Mesodermal cell (in vitro differentiated cells): ENCODE results near the gene CASZ1. TPM values are rescaled to one million over a fixed set of nuclear protein-coding genes. Genes with fewer than 3 reads are reported as not detected.
A peak's percentile ranks its signal among the peaks of the same experiment; 100 is the strongest.

Experiments used
- H3K27ac ChIP-seq: 2 replicates; pipeline ENCODE4 v1.7.0; 2013; ENCODE audit warnings: mild to moderate bottlenecking, low read depth, low read length, moderate library complexity; ENCODE audit not compliant: severe bottlenecking
- H3K36me3 ChIP-seq: 2 replicates; pipeline ENCODE4 v1.7.1; 2013; ENCODE audit warnings: mild to moderate bottlenecking, low read length, moderate library complexity; ENCODE audit not compliant: control insufficient read depth, insufficient read depth
- H3K4me1 ChIP-seq: one replicate; pipeline ENCODE4 v1.7.1; 2013; ENCODE audit warnings: mild to moderate bottlenecking, low read length; ENCODE audit not compliant: insufficient read depth, control insufficient read depth, poor library complexity, severe bottlenecking
- H3K4me3 ChIP-seq: 2 replicates; pipeline ENCODE4 v1.7.0; 2013; ENCODE audit warnings: low read length, control low read depth, mild to moderate bottlenecking; ENCODE audit not compliant: insufficient read depth, poor library complexity, severe bottlenecking; ENCODE audit errors: extremely low read depth
- H3K9me3 ChIP-seq: 2 replicates; pipeline ENCODE4 v1.7.1; 2013; ENCODE audit warnings: mild to moderate bottlenecking, low read length, moderate library complexity; ENCODE audit not compliant: control insufficient read depth
- WGBS, 2 experiments: methylation state at CpG; one replicate each; pipeline ENCODE4 v1.1.5; 2013; ENCODE audit warnings: missing lambda C conversion rate in 2 of 2; ENCODE audit not compliant: insufficient coverage in 2 of 2; 5-methylcytosine and 5-hydroxymethylcytosine counted together
- polyA plus RNA-seq, 2 experiments: library from polyadenylated mRNA; stranded (reverse); fragments of 50-300 nt; gene quantifications; one replicate each; pipeline ENCODE4 v1.2.3, GENCODE V29; 2013

Gene CASZ1
- 7.6 TPM for polyA plus RNA-seq (2013, experiment 1 of 2)
- polyA plus RNA-seq (2013, experiment 2 of 2), result 6.6 TPM

GRCh38 chr1:10796029-10796944 lies at the start of gene CASZ1:
TSS of gene CASZ1 (minus strand) at chr1:10796646. CDS start at chr1:10693889, 102,757 bp downstream.
- Histone ChIP-seq H3K4me3 (peak within 1 kb of the TSS; percentile 62), H3K27ac (no peak within 1 kb of the TSS), H3K9me3 (no peaks in the 10 kb centered on the region), H3K4me1 (peaks cover 15% of the 10 kb centered on the region), H3K36me3 (no peaks in the 10 kb centered on the region)
- 0% methylated on average over 18 to 30 of the region's 88 CpGs for WGBS, 2 experiments

GRCh38 chr1:10843697-10844096 lies 47.3 kb upstream of the CASZ1 start:
- H3K9me3 ChIP-seq, result peaks cover 6% of the 10 kb centered on the region
- H3K4me3 ChIP-seq, result no peak overlapping the region
- WGBS, 2 experiments, result 80 to 100% methylated on average over 1 of the region's 2 CpGs
- no peaks in the 10 kb centered on the region for H3K4me1 ChIP-seq
- no peaks in the 10 kb centered on the region for H3K36me3 ChIP-seq
- H3K27ac ChIP-seq, result no peak overlapping the region

GRCh38 chr1:10841118-10841517 lies 44.7 kb upstream of the CASZ1 start:
- Histone ChIP-seq H3K4me3 (no peak overlapping the region), H3K27ac (no peak overlapping the region), H3K4me1 (no peaks in the 10 kb centered on the region), H3K9me3 (peaks cover 6% of the 10 kb centered on the region), H3K36me3 (no peaks in the 10 kb centered on the region)
- 90 to 93% methylated on average over 12 of the region's 13 CpGs for WGBS, 2 experiments

GRCh38 chr1:10839188-10839770 lies 42.8 kb upstream of the CASZ1 start:
- 69 to 81% methylated on average over 8 of the region's 9 CpGs for WGBS, 2 experiments

DNA sequence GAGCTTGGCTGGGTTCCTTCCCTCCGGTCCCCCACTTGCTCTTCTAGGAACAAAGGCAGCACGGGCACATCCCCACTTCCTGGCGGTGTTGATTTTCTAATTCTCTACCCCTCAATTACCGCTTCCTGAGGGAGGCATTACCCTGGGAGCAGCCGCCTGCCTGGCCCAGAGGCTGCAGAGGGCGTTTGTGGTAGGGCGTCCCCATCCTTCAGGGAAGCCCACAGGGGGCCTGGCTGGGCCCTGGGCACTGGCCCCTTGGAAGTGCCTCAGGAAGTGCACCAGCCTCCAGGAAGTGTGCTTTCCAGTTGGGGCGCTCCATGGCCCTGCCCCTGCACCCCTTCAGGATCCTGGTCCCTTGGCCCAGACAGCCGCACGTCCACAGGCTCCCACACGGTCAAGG lies 42.1 kb upstream of the CASZ1 start:
- H3K4me1 ChIP-seq, result no peaks in the 10 kb centered on the region
- no peak overlapping the region for H3K27ac ChIP-seq
- WGBS, 2 experiments, result 84 to 95% methylated on average over 7 to 11 of the region's 11 CpGs
- no peaks in the 10 kb centered on the region for H3K9me3 ChIP-seq
- H3K4me3 ChIP-seq, result no peak overlapping the region
- H3K36me3 ChIP-seq, result no peaks in the 10 kb centered on the region

More at GRCh38 chr1:10839188-10839770, 42.8 kb upstream of the CASZ1 start:
- Histone ChIP-seq H3K9me3 (peaks cover 6% of the 10 kb centered on the region), H3K27ac (no peak overlapping the region), H3K4me3 (no peak overlapping the region), H3K36me3 (no peaks in the 10 kb centered on the region), H3K4me1 (no peaks in the 10 kb centered on the region)

DNA sequence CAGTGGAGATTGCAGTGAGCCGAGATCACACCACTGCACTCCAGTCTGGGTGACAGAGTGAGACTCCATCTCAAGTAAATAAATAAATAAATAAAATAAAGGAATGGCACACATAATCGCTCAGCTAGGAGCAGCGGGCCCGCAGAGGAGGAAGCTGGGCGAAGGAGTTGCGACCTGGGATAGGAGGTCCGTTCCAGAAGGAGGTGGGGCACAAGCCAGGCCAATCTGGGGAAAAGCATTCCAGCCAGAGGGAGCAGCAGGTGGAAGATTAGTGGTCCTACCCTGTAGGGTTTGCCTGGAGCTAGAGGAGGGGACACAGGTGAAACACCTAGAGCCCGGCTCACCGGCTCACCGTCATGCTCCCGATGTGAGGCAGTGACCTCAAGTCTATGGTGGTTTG lies 40.3 kb upstream of the CASZ1 start:
- Histone ChIP-seq H3K9me3 (no peaks in the 10 kb centered on the region), H3K27ac (no peak overlapping the region), H3K4me1 (no peaks in the 10 kb centered on the region), H3K4me3 (no peak overlapping the region), H3K36me3 (no peaks in the 10 kb centered on the region)
- 79 to 84% methylated on average over 10 of the region's 11 CpGs for WGBS, 2 experiments

DNA sequence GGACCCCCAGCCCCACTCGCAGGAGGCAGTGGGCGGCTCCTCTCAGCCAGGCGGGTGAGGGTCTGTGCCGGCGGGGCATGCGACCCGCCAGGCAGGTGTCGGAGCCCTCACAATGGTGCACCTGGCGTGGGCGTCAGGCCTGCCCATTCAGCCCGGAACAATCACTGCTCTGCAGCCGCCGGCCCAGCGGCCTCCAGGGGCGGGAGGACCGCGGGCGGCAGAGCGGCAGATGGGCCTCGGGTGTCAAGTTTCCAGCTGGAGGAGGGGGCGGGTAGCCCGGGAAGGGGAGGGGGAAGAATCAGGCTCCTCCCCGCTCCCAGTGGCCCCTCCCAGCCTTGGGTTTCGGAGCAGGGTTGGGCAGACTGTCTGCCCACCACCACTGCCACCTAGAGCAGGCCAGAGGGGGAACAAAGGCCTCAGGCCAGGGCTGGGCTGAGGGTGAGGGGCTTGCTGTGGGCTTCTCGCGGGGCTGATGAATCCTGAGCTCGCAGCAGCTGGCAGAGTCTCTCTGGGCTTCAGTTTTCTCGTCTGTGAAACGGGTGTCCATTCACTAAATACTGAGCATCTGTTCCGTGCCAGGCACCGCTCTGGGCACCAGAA lies 39.5 kb upstream of the CASZ1 start:
- 12 to 16% methylated on average over 25 to 30 of the region's 31 CpGs for WGBS, 2 experiments
- no peak overlapping the region for H3K27ac ChIP-seq
- peak overlapping the region; percentile 2 for H3K4me3 ChIP-seq
- no peaks in the 10 kb centered on the region for H3K4me1 ChIP-seq
- H3K36me3 ChIP-seq, result no peaks in the 10 kb centered on the region
- H3K9me3 ChIP-seq, result no peaks in the 10 kb centered on the region

DNA sequence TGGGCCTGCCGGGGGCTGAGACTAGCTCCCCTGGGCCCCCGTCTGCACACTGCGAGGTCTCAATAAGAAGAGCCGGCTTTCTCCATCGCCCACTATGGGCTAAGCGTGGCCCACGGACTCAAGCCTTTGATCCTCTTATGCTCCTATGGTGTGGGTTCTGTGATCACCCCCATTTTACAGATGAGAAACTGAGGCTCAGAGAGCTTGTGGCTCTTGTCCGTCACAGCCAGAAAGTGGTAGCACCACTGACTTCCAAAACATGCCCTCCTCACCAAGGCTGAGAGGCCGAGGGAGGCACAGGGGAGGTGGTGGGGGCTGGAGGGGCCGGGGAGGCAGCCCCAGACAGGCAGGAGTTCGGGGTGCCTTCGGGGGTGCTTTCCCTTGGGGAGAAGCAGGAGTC lies 39.0 kb upstream of the CASZ1 start:
- no peaks in the 10 kb centered on the region for H3K36me3 ChIP-seq

DNA sequence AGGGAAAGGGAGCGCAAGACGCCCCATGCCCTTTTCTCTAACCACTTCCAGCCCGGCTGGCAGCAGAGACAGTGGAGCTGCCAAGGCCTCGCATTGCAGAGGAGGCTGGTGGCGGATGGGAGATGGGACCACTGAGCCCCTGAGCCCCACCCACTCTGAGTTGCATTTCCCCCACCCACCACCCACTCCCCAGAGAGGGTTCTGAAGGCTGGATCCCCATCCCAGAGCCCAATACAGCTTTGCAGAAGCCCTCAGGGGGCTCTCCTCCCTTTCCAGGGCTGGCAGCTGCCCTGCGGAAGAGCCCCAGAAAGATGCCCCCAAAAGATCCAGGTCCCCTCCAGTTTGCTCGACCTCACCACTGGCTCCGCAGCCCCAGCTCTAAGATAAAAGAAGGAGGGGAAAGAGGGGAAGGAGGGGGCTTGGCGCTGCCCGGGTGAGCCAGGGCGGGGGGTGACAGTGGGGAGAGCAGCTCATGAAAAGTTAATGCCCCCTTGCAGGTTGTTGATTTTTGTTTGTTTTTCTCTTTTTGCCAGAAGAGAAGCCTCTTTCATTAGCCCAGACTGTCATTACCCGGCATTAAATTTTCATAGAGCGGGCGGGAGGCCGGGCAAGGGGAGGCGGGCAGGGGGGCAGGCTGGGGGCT lies 38.4 kb upstream of the CASZ1 start:
- no peak overlapping the region for H3K4me3 ChIP-seq
- no peaks in the 10 kb centered on the region for H3K9me3 ChIP-seq
- H3K4me1 ChIP-seq, result peaks cover 8% of the 10 kb centered on the region
- 8 to 15% methylated on average over 5 of the region's 16 CpGs for WGBS, 2 experiments
- no peaks in the 10 kb centered on the region for H3K36me3 ChIP-seq
- H3K27ac ChIP-seq, result no peak overlapping the region

More for the DNA sequence above, 39.0 kb upstream of the CASZ1 start:
- Histone ChIP-seq H3K4me3 (peak overlapping the region; percentile 2), H3K27ac (no peak overlapping the region), H3K9me3 (no peaks in the 10 kb centered on the region), H3K4me1 (peaks cover 4% of the 10 kb centered on the region)
- WGBS, 2 experiments, result 18 to 26% methylated on average over 6 to 10 of the region's 12 CpGs
